HCT116 (cell line): ENCODE results near the gene ZBTB1. TPM values are rescaled to one million over a fixed set of nuclear protein-coding genes. Genes with fewer than 3 reads are reported as not detected.

ENCODE experiments used
- ATAC-seq: fragments of 200-7000 bp; cut with Tn5 transposase; 2 replicates; pipeline ENCODE4 v1.9.1; 2020; ENCODE audit warnings: mild to moderate bottlenecking, moderate library complexity
- BruUV-seq: library from RNA; stranded (reverse); fragments of 400-500 nt; replicated peaks from 2 replicates; lab custom pipeline; 2021; lab: Mats Ljungman, UMichigan
- CTCF ChIA-PET: fragments of 300-600 bp; sonication (Branson Sonifier 250); formaldehyde crosslinking; loops from one replicate; lab custom pipeline; 2021; ENCODE audit warnings: antibody characterized with exemption; lab: Charles Lee
- POLR2A ChIA-PET: fragments of 300-600, 350-600 bp; sonication (Branson Sonifier 250); formaldehyde crosslinking; loops from one replicate; lab custom pipeline; 2021; ENCODE audit warnings: antibody characterized with exemption; lab: Charles Lee
- RAD21 ChIA-PET, 2 experiments: fragments of 300-600 bp; sonication (Branson Sonifier 250); formaldehyde crosslinking; loops; one replicate each; lab custom pipeline; 2023; ENCODE audit warnings: low total read pairs in 2 of 2; ENCODE audit not compliant: uncharacterized antibody in 2 of 2, unreplicated experiment in 2 of 2, low non-redundant PET in 1 of 2; lab: Charles Lee
- DNase-seq: peaks from one replicate; pipeline ENCODE4 v3.0.0-alpha.2; 2010; ENCODE audit warnings: low read depth, low spot score
- H2AFZ ChIP-seq: fragments of 200-600 bp; shearing (Covaris generic), sonication (generic); 2 replicates; pipeline ENCODE4 v1.6.1; 2017; ENCODE audit warnings: low read depth, mixed run types, mixed read lengths, antibody characterized with exemption, low read length; ENCODE audit not compliant: poor library complexity, severe bottlenecking
- H3K27ac ChIP-seq: 2 replicates; pipeline ENCODE4 v1.5.1; 2012; ENCODE audit warnings: low read depth, low read length
- H3K27me3 ChIP-seq: fragments of 200-600 bp; sonication (generic); 2 replicates; pipeline ENCODE4 v1.6.1; 2016; ENCODE audit warnings: mixed run types, low read length, mixed read lengths; ENCODE audit not compliant: insufficient read depth
- H3K36me3 ChIP-seq, 2 experiments: fragments of 200-500 bp in 1 of 2; fragments of 200-600 bp in 1 of 2; sonication (Bioruptor generic) in 1 of 2; sonication (generic) in 1 of 2; 2 replicates each; pipeline versions ENCODE4 v1.5.1 to v1.6.1; 2014 to 2016; ENCODE audit warnings: low read length in 2 of 2, inconsistent platforms in 1 of 2, mixed read lengths in 1 of 2, mixed run types in 1 of 2; ENCODE audit not compliant: insufficient read depth in 2 of 2, control insufficient read depth in 1 of 2
- H3K4me1 ChIP-seq, 2 experiments: fragments of 200-600 bp in 1 of 2; sonication (generic) in 1 of 2; 2 replicates each; pipeline versions ENCODE4 v1.5.1 to v1.6.1; 2012 to 2017; ENCODE audit warnings: low read length in 2 of 2, inconsistent platforms in 1 of 2, mild to moderate bottlenecking in 1 of 2, mixed read lengths in 1 of 2, mixed run types in 1 of 2, moderate library complexity in 1 of 2; ENCODE audit not compliant: insufficient read depth in 2 of 2, control insufficient read depth in 1 of 2
- H3K4me2 ChIP-seq: fragments of 200-600 bp; sonication (generic); 2 replicates; pipeline ENCODE4 v1.6.1; 2017; ENCODE audit warnings: mixed run types, low read length, mixed read lengths
- H3K4me3 ChIP-seq, 2 experiments: fragments of 200-600 bp in 1 of 2; sonication (generic) in 1 of 2; replicated peaks in 1 of 2; 2 replicates each; pipeline ENCODE4 v1.5.1; 2011 to 2016; ENCODE audit warnings: low read length in 2 of 2, control low read depth in 1 of 2, low read depth in 1 of 2, mild to moderate bottlenecking in 1 of 2, mixed read lengths in 1 of 2, mixed run types in 1 of 2
- H3K79me2 ChIP-seq: fragments of 200-600 bp; sonication (generic); 2 replicates; pipeline ENCODE4 v1.6.1; 2017; ENCODE audit warnings: mild to moderate bottlenecking, mixed run types, low read length, moderate library complexity, mixed read lengths; ENCODE audit not compliant: insufficient read depth
- H3K9ac ChIP-seq: fragments of 200-600 bp; sonication (generic); 2 replicates; pipeline ENCODE4 v1.6.1; 2016; ENCODE audit warnings: low read length, mixed read lengths
- H3K9me2 ChIP-seq: fragments of 200-600 bp; sonication (generic), shearing (Covaris generic); 2 replicates; pipeline ENCODE4 v1.6.1; 2017; ENCODE audit warnings: mixed run types, mild to moderate bottlenecking, moderate library complexity; ENCODE audit not compliant: insufficient read depth
- H3K9me3 ChIP-seq, 2 experiments: fragments of 200-500 bp in 1 of 2; fragments of 200-600 bp in 1 of 2; sonication (Bioruptor generic) in 1 of 2; sonication (generic) in 1 of 2; 2 replicates each; pipeline ENCODE4 v1.6.1; 2014 to 2017; ENCODE audit warnings: low read length in 2 of 2, mixed read lengths in 2 of 2, inconsistent platforms in 1 of 2, low read depth in 1 of 2, mild to moderate bottlenecking in 1 of 2, mixed run types in 1 of 2, moderate library complexity in 1 of 2; ENCODE audit not compliant: control insufficient read depth in 1 of 2, insufficient read depth in 1 of 2
- H4K20me1 ChIP-seq: fragments of 200-600 bp; sonication (generic), shearing (Covaris generic); 2 replicates; pipeline ENCODE4 v1.6.1; 2017; ENCODE audit warnings: mixed run types, mild to moderate bottlenecking, moderate library complexity; ENCODE audit not compliant: insufficient read depth
- ATF3 ChIP-seq: IDR thresholded peaks from 2 replicates; pipeline ENCODE4 v1.6.1; 2012
- CEBPB ChIP-seq: IDR thresholded peaks from 2 replicates; pipeline ENCODE4 v1.6.1; 2012; ENCODE audit warnings: low read depth
- EGR1 ChIP-seq: IDR thresholded peaks from 2 replicates; pipeline ENCODE4 v1.6.1; 2012; ENCODE audit warnings: low read depth
- ELF1 ChIP-seq: IDR thresholded peaks from 2 replicates; pipeline ENCODE4 v1.6.1; 2012; ENCODE audit warnings: low read depth, borderline replicate concordance
- EZH2 ChIP-seq: fragments of 200-600 bp; sonication (generic); IDR thresholded peaks from 2 replicates; pipeline ENCODE4 v1.6.1; 2017; ENCODE audit warnings: antibody characterized with exemption, mixed run types
- EZH2phosphoT487 ChIP-seq: fragments of 200-600 bp; IDR thresholded peaks from 2 replicates; pipeline ENCODE4 v1.6.1; 2018; ENCODE audit warnings: antibody characterized with exemption, borderline replicate concordance
- FOSL1 ChIP-seq: IDR thresholded peaks from 2 replicates; pipeline ENCODE4 v1.6.1; 2012; ENCODE audit warnings: low read depth
- MAX ChIP-seq: IDR thresholded peaks from 2 replicates; pipeline ENCODE4 v1.6.1; 2012
- POLR2AphosphoS5 ChIP-seq: IDR thresholded peaks from 2 replicates; pipeline ENCODE4 v1.6.1; 2011; ENCODE audit warnings: mild to moderate bottlenecking, low read depth, low read length, moderate library complexity
- REST ChIP-seq: IDR thresholded peaks from 2 replicates; pipeline ENCODE4 v1.6.1; 2012; ENCODE audit warnings: low read depth
- SIN3A ChIP-seq: IDR thresholded peaks from 2 replicates; pipeline ENCODE4 v1.6.1; 2012; ENCODE audit warnings: low read depth
- SRF ChIP-seq: IDR thresholded peaks from 2 replicates; pipeline ENCODE4 v1.6.1; 2012; ENCODE audit warnings: low read depth
- TCF7L2 ChIP-seq: IDR thresholded peaks from 2 replicates; pipeline ENCODE4 v1.7.0; 2011; ENCODE audit warnings: borderline replicate concordance, inconsistent platforms; ENCODE audit not compliant: insufficient read depth, insufficient read length; ENCODE audit errors: extremely low read depth
- ZBTB33 ChIP-seq: IDR thresholded peaks from 2 replicates; pipeline ENCODE4 v1.6.1; 2011; ENCODE audit warnings: mild to moderate bottlenecking, low read length, moderate library complexity; ENCODE audit not compliant: insufficient replicate concordance; ENCODE audit errors: extremely low read depth
- ZFX ChIP-seq: fragments of 450-650 bp; IDR thresholded peaks from 2 replicates; pipeline ENCODE4 v1.6.1; 2017
- ZNF274 ChIP-seq: fragments of 200-500 bp; sonication (Bioruptor generic); IDR thresholded peaks from 2 replicates; pipeline ENCODE4 v1.6.1; 2014; ENCODE audit warnings: mild to moderate bottlenecking, low read depth, low read length, inconsistent platforms
- intact Hi-C: fragments of 100-400 bp; cut with micrococcal nuclease; formaldehyde crosslinking; loops from 2 replicates; pipeline ENCODE4 v1.10.0; 2022
- total RNA-seq: library from RNA; stranded (reverse); gene quantifications from one replicate; pipeline ENCODE4 v1.2.1, GENCODE V29; 2021; ENCODE audit not compliant: unreplicated experiment

Gene ZBTB1
- total RNA-seq, 1 experiment from 2014 or later = 20.6 TPM

DNA sequence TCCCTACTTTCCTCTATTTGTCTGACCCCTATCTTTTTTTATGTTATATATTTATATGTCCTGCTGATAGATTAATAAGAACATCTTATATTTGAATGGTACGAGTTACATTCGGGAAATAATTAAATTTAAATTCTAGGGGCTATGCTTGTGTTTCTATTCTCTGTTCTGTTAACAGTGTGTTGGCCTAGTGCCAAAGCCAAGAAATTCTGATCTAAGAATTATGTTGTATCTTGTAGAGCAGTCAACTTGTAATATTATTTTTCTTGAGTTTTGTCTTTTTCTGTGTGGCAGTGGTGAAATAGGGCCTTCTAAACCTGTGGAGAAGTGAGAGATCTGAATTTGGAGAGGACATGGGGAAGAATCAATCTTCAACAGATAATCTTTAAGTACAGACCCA is 27.0 kb downstream of the ZBTB1 start:
- POLR2A ChIA-PET = no interaction called here

More for the DNA sequence above, 27.0 kb downstream of the ZBTB1 start:
- Histone ChIP-seq H3K4me2 (no peak overlapping the region), H3K36me3 (no peaks in the 10 kb centered on the region), H3K27me3 (no peaks in the 10 kb centered on the region), H3K9me2 (no peaks in the 10 kb centered on the region), H3K79me2 (no peaks in the 10 kb centered on the region), H3K9ac (no peak overlapping the region), H3K9me3 (no peaks in the 10 kb centered on the region), H3K27ac (no peak overlapping the region), H4K20me1 (no peaks in the 10 kb centered on the region), H3K4me3 (no peak overlapping the region)
- no peak for ATAC-seq
- CTCF ChIA-PET = no interaction called here
- no TSS peak for BruUV-seq
- intact Hi-C loops = no loop called here
- TF ChIP-seq CEBPB = no peak
- no peak for TF ChIP-seq ELF1
- TF ChIP-seq SRF = no peak
- TF ChIP-seq TCF7L2 = no peak
- TF ChIP-seq MAX = no peak
- no peak for TF ChIP-seq EZH2phosphoT487
- no peak for TF ChIP-seq ZFX
- TF ChIP-seq REST = no peak
- no peak for TF ChIP-seq ZNF274
- no peak for TF ChIP-seq POLR2AphosphoS5
- TF ChIP-seq ATF3 = no peak
- TF ChIP-seq EZH2 = no peak
- no peak for TF ChIP-seq FOSL1
- TF ChIP-seq ZBTB33 = no peak
- no peak for TF ChIP-seq SIN3A
- TF ChIP-seq EGR1 = no peak
- TF ChIP-seq, all 23 proteins: peak for 0
- no peak for DNase-seq
- Histone ChIP-seq H2AFZ (no peak overlapping the region), H3K4me1 (no peaks in the 10 kb centered on the region)
- RAD21 ChIA-PET = interaction anchor here in 1 of 2 experiments (0.7 kb wide), 1 partner anchor 144 kb away, joined by 3 read pairs; no protein-coding TSS in a partner anchor
